A673 (cell line): ENCODE measurements around the gene PYGL. TPM values are rescaled to one million over a fixed set of nuclear protein-coding genes. Genes with fewer than 3 reads are reported as not detected.
"Not testable (repeated sequence)": the region's sequence is repeated elsewhere in the genome, so short reads cannot be mapped to it uniquely, and the experiment has no call there.

ENCODE experiments used
- BruUV-seq: library from RNA; stranded (reverse); fragments of 400-500 nt; replicated peaks from 2 replicates; lab custom pipeline; 2021; lab: Mats Ljungman, UMichigan
- CTCF ChIA-PET: fragments of 300-600 bp; sonication (Branson Sonifier 250); formaldehyde crosslinking; loops from one replicate; lab custom pipeline; 2022; ENCODE audit warnings: antibody characterized with exemption; lab: Charles Lee
- POLR2A ChIA-PET: fragments of 300-600 bp; sonication (Branson Sonifier 250); formaldehyde crosslinking; loops from one replicate; lab custom pipeline; 2022; ENCODE audit warnings: antibody characterized with exemption; ENCODE audit not compliant: low non-redundant PET; lab: Charles Lee
- DNase-seq: peaks from one replicate; pipeline ENCODE4 v3.0.0-alpha.2; 2015; ENCODE audit warnings: low spot score
- H3K27ac ChIP-seq: fragments of 200-600 bp; sonication (generic); 2 replicates; pipeline ENCODE4 v1.5.1; 2016; ENCODE audit warnings: mixed run types, low read depth, mild to moderate bottlenecking, mixed read lengths, antibody characterized with exemption, low read length; ENCODE audit not compliant: poor library complexity, severe bottlenecking
- H3K27me3 ChIP-seq: fragments of 200-600 bp; sonication (generic); replicated peaks from 2 replicates; pipeline ENCODE4 v1.6.1; 2017; ENCODE audit warnings: mixed run types, low read depth, mild to moderate bottlenecking, mixed read lengths, antibody characterized with exemption, low read length; ENCODE audit not compliant: insufficient read depth, poor library complexity
- H3K36me3 ChIP-seq: fragments of 200-600 bp; sonication (generic); 2 replicates; pipeline ENCODE4 v1.6.1; 2016; ENCODE audit warnings: mixed run types, mild to moderate bottlenecking, mixed read lengths, antibody characterized with exemption, low read length; ENCODE audit not compliant: insufficient read depth, poor library complexity, severe bottlenecking
- H3K4me1 ChIP-seq: fragments of 200-600 bp; sonication (generic); 2 replicates; pipeline ENCODE4 v1.6.1; 2017; ENCODE audit warnings: mixed run types, mild to moderate bottlenecking, mixed read lengths, antibody characterized with exemption, low read length; ENCODE audit not compliant: insufficient read depth, poor library complexity, severe bottlenecking
- H3K4me3 ChIP-seq: fragments of 200-600 bp; sonication (generic); 2 replicates; pipeline ENCODE4 v1.5.1; 2016; ENCODE audit warnings: low read depth, mixed run types, mild to moderate bottlenecking, mixed read lengths, low read length; ENCODE audit not compliant: poor library complexity, severe bottlenecking
- H3K9me3 ChIP-seq: fragments of 200-600 bp; sonication (generic); 2 replicates; pipeline ENCODE4 v1.6.1; 2016; ENCODE audit warnings: mixed run types, low read depth, mild to moderate bottlenecking, mixed read lengths, antibody characterized with exemption, low read length; ENCODE audit not compliant: poor library complexity, severe bottlenecking
- EZH2 ChIP-seq: fragments of 200-600 bp; sonication (generic); IDR thresholded peaks from 2 replicates; pipeline ENCODE4 v1.6.1; 2017; ENCODE audit warnings: borderline replicate concordance, low read depth, mild to moderate bottlenecking, mixed read lengths, antibody characterized with exemption, low read length; ENCODE audit not compliant: poor library complexity, severe bottlenecking
- intact Hi-C: fragments of 100-400 bp; cut with micrococcal nuclease; formaldehyde crosslinking; loops from one replicate; pipeline ENCODE4 v1.10.0; 2022; ENCODE audit not compliant: unreplicated experiment
- total RNA-seq: library from RNA; stranded (reverse); gene quantifications from 2 replicates; pipeline ENCODE4 v1.2.3, GENCODE V29; 2021
- TF ChIP-seq, protein P1 (sequence below): fragments of 300-800, 200-600 bp; sonication (generic); conservative IDR thresholded peaks from 2 replicates; pipeline ENCODE4 v1.5.1; 2017; ENCODE audit warnings: low read depth, mild to moderate bottlenecking, antibody characterized with exemption, low read length, moderate library complexity, mixed read lengths

PYGL gene
- total RNA-seq, 1 experiment from 2014 or later: 14.2 TPM

DNA sequence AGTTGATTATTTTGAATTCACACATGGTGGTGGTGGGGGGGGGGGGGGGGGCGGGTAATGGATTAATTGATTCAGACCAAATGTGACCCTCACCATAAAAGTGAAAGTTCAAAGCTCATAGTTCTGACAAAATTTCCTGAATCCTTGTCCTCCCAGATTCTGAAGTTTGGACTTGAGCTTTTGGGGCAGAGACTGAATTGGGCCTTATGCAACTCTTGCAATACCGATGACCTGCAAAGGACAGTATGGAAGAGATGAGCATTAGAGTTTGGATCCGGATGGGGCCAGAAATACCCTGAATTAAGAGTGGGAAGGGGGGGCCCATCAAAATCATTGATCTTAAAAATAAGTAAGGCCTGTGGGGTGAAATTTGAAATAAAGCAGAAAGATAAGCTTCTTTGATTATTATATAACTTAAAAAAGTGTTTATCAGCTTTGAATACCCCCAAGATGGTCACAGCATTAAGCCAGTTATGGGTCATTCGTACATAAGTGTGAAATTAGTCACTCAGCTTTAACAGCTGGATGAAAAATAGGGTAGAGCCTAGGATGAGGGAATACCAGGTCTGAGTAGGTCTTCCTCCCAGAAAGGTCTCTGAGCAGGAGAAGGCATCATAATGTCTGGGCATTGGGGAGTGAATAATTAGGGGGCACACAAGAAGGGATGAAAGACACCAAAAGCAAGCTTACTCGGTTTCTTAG is 2.1 kb upstream of the PYGL start:
- Histone ChIP-seq H3K36me3 (no peaks in the 10 kb centered on the region), H3K27me3 (no peaks in the 10 kb centered on the region), H3K4me3 (no peak overlapping the region), H3K9me3 (no peaks in the 10 kb centered on the region), H3K4me1 (peaks cover 3% of the 10 kb centered on the region), H3K27ac (no peak overlapping the region)
- DNase-seq: no peak
- no TSS peak for BruUV-seq
- CTCF ChIA-PET: interaction anchor here (0.6 kb wide), 1 partner anchor 594 kb away, joined by 3 read pairs; no protein-coding TSS in a partner anchor
- intact Hi-C loops: no loop called here
- POLR2A ChIA-PET: no interaction called here
- TF ChIP-seq EZH2: no peak
- TF ChIP-seq, protein P1, sequence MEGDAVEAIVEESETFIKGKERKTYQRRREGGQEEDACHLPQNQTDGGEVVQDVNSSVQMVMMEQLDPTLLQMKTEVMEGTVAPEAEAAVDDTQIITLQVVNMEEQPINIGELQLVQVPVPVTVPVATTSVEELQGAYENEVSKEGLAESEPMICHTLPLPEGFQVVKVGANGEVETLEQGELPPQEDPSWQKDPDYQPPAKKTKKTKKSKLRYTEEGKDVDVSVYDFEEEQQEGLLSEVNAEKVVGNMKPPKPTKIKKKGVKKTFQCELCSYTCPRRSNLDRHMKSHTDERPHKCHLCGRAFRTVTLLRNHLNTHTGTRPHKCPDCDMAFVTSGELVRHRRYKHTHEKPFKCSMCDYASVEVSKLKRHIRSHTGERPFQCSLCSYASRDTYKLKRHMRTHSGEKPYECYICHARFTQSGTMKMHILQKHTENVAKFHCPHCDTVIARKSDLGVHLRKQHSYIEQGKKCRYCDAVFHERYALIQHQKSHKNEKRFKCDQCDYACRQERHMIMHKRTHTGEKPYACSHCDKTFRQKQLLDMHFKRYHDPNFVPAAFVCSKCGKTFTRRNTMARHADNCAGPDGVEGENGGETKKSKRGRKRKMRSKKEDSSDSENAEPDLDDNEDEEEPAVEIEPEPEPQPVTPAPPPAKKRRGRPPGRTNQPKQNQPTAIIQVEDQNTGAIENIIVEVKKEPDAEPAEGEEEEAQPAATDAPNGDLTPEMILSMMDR: no peak

DNA sequence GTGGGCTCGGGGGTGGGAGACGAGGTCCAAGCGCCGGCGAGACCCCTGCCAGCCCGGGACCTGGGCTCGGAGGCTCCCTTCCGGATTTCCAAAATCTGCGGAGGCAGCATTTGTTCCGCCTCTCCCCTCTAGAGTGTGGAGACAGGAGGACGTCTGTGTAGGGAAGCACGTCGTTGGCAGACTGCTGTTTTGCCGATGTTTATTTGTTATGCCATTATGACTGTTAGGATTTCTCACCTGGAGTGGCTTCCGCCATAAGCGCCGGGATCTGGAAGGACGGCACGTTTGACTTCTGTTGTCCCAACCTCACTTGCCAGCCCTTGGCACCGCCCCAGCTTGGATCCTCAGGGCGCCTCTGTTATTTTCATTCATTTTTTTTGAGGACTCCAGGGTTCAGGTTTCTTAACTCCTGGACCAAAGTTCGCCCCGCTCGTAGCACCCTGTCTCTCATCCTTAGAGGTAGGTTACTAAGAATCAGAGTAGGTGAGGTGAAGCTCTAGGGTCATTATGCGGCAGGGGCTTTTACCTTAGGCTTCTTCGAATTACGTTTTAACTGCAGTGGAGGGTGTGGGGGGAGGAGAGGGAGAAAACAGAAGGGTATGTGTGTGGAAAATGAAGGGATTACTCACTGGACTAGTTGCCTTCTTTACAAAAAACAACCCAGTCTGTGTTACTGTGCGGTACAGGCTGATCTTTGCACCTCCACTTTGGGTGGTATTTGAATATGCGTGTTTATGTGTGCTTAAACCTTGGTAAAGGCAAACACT is 547 bp upstream of the PYGL start:
- POLR2A ChIA-PET: no interaction called here
- no peaks in the 10 kb centered on the region for H3K27me3 ChIP-seq
- H3K9me3 ChIP-seq: no peaks in the 10 kb centered on the region
- CTCF ChIA-PET: no interaction called here
- H3K4me1 ChIP-seq: peaks cover 3% of the 10 kb centered on the region
- intact Hi-C loops: no loop called here
- no peaks in the 10 kb centered on the region for H3K36me3 ChIP-seq
- TF ChIP-seq, protein P1: no peak
- peak; percentile 56 for DNase-seq
- H3K27ac ChIP-seq: peak overlapping the region; percentile 43
- peak overlapping the region; percentile 78 for H3K4me3 ChIP-seq
- no TSS peak for BruUV-seq

DNA sequence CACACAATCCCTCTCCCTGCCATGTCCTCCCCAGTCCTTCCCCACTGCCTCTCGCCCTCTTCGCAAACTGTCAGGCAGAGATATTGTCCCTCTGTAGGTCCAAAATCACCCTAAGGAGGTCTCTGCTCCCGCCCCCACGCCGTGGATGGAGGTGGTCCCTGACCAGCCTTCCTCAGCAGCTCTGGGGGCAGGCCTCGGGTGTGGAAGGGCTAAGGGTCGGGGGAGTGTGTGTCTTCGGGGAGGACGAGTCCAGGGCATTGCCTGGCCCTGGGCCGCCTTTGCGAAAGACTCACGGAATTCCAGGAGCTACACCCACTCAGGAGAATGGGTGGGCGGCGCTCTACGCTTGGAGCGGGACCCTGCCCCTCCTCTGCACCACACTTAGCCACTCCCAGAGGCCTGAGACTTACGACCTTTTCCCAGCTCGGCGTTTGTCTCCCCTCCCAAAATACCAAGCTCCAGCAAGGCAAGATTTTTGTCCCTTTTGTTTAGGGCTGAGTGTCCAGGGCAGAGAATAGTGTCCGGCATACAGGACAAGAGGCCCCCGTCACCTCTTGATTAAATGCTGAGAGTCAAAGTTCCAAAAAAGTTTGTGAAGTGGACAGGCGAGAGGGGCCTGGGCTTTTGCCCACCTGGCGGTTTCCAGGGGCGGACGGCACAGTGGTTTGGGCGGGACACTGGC is 881 bp downstream of the PYGL start:
- POLR2A ChIA-PET: no interaction called here
- no peak for DNase-seq

DNA sequence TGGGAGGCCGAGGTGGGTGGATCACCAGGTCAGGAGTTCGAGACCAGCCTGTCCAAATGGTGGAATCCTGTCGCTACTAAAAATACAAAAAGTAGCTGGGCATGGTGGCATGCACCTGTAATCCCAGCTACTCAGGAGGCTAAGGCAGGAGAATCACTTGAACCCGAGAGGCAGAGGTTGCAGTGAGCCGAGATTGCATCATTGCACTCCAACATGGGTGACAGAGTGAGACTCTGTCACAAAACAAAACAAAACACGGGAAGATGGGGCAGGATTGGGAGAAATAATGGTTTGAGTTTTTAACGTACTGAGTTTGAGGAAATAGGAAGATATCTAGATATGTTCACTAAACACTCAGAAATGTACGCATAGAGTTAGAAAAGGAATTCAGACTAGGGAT is 2.6 kb downstream of the PYGL start:
- CTCF ChIA-PET, H3K27ac ChIP-seq, BruUV-seq, H3K9me3 ChIP-seq, POLR2A ChIA-PET, DNase-seq, H3K4me3 ChIP-seq, H3K27me3 ChIP-seq, H3K36me3 ChIP-seq, intact Hi-C loops: not testable (repeated sequence)
- peaks cover 12% of the 10 kb centered on the region for H3K4me1 ChIP-seq

More for the DNA sequence above, 881 bp downstream of the PYGL start:
- H3K4me3 ChIP-seq: peak overlapping the region; percentile 78
- CTCF ChIA-PET: no interaction called here
- BruUV-seq: no TSS peak
- H3K4me1 ChIP-seq: peaks cover 3% of the 10 kb centered on the region
- H3K27ac ChIP-seq: no peak overlapping the region
- intact Hi-C loops: no loop called here
- H3K27me3 ChIP-seq: no peaks in the 10 kb centered on the region
- TF ChIP-seq EZH2: no peak
- TF ChIP-seq, protein P1: no peak
- H3K36me3 ChIP-seq: no peaks in the 10 kb centered on the region
- no peaks in the 10 kb centered on the region for H3K9me3 ChIP-seq
